Measurements from ENCODE around the gene SH3BP4.

Gene SH3BP4

GRCh38 chr2:234967201-234967869 lies 15.5 kb downstream of the SH3BP4 start:
- DNase-seq, result no peak

- no peak for DNase-seq
Observed at GRCh38 chr2:234967870-234968208, 16.0 kb downstream of the SH3BP4 start.

GRCh38 chr2:234968631-234969305 lies 17.0 kb downstream of the SH3BP4 start:
- peak; percentile 30 for DNase-seq

- no peak for DNase-seq
Observed at GRCh38 chr2:234969306-234970098, 17.7 kb downstream of the SH3BP4 start.

- no peak for DNase-seq
Observed at GRCh38 chr2:234970099-234970440, 18.3 kb downstream of the SH3BP4 start.

- DNase-seq, result no peak
Observed at GRCh38 chr2:234970477-234970882, 18.7 kb downstream of the SH3BP4 start.

- DNase-seq, result no peak
Observed at GRCh38 chr2:234971496-234971895, 19.7 kb downstream of the SH3BP4 start.

- no peak for DNase-seq
Observed at GRCh38 chr2:234973008-234973407, 21.2 kb downstream of the SH3BP4 start.

- no peak for DNase-seq
Observed at GRCh38 chr2:234974501-234975385, 22.9 kb downstream of the SH3BP4 start.

GRCh38 chr2:234975611-234976010 lies 23.8 kb downstream of the SH3BP4 start:
- no peak for DNase-seq

GRCh38 chr2:234976479-234977227 lies 24.8 kb downstream of the SH3BP4 start:
- no peak for DNase-seq

GRCh38 chr2:234977228-234977679 lies 25.4 kb downstream of the SH3BP4 start:
- DNase-seq, result peak; percentile 66

GRCh38 chr2:234978466-234979203 lies 26.8 kb downstream of the SH3BP4 start:
- DNase-seq, result no peak

- peak; percentile 62 for DNase-seq
Observed at GRCh38 chr2:234979204-234980167, 27.7 kb downstream of the SH3BP4 start.

- DNase-seq, result no peak
Observed at GRCh38 chr2:234980451-234981187, 28.8 kb downstream of the SH3BP4 start.

- no peak for DNase-seq
Observed at GRCh38 chr2:234981197-234982095, 29.6 kb downstream of the SH3BP4 start.

GRCh38 chr2:234982096-234982834 lies 30.4 kb downstream of the SH3BP4 start:
- DNase-seq, result no peak
